HCT116 (cell line): Measurements from ENCODE around the gene BRICD5. TPM values are rescaled to one million over a fixed set of nuclear protein-coding genes. Genes with fewer than 3 reads are reported as not detected.

Experiments
- ATAC-seq: fragments of 200-7000 bp; cut with Tn5 transposase; 2 replicates; pipeline ENCODE4 v1.9.1; 2020; ENCODE audit warnings: mild to moderate bottlenecking, moderate library complexity
- BruUV-seq: library from RNA; stranded (reverse); fragments of 400-500 nt; replicated peaks from 2 replicates; lab custom pipeline; 2021; lab: Mats Ljungman, UMichigan
- CTCF ChIA-PET: fragments of 300-600 bp; sonication (Branson Sonifier 250); formaldehyde crosslinking; loops from one replicate; lab custom pipeline; 2021; ENCODE audit warnings: antibody characterized with exemption; lab: Charles Lee
- POLR2A ChIA-PET: fragments of 300-600, 350-600 bp; sonication (Branson Sonifier 250); formaldehyde crosslinking; loops from one replicate; lab custom pipeline; 2021; ENCODE audit warnings: antibody characterized with exemption; lab: Charles Lee
- RAD21 ChIA-PET, 2 experiments: fragments of 300-600 bp; sonication (Branson Sonifier 250); formaldehyde crosslinking; loops; one replicate each; lab custom pipeline; 2023; ENCODE audit warnings: low total read pairs in 2 of 2; ENCODE audit not compliant: uncharacterized antibody in 2 of 2, unreplicated experiment in 2 of 2, low non-redundant PET in 1 of 2; lab: Charles Lee
- DNase-seq: peaks from one replicate; pipeline ENCODE4 v3.0.0-alpha.2; 2010; ENCODE audit warnings: low read depth, low spot score
- H2AFZ ChIP-seq: fragments of 200-600 bp; shearing (Covaris generic), sonication (generic); 2 replicates; pipeline ENCODE4 v1.6.1; 2017; ENCODE audit warnings: low read depth, mixed run types, mixed read lengths, antibody characterized with exemption, low read length; ENCODE audit not compliant: poor library complexity, severe bottlenecking
- H3K27ac ChIP-seq: 2 replicates; pipeline ENCODE4 v1.5.1; 2012; ENCODE audit warnings: low read depth, low read length
- H3K27me3 ChIP-seq: fragments of 200-600 bp; sonication (generic); 2 replicates; pipeline ENCODE4 v1.6.1; 2016; ENCODE audit warnings: mixed run types, low read length, mixed read lengths; ENCODE audit not compliant: insufficient read depth
- H3K36me3 ChIP-seq, 2 experiments: fragments of 200-500 bp in 1 of 2; fragments of 200-600 bp in 1 of 2; sonication (Bioruptor generic) in 1 of 2; sonication (generic) in 1 of 2; 2 replicates each; pipeline versions ENCODE4 v1.5.1 to v1.6.1; 2014 to 2016; ENCODE audit warnings: low read length in 2 of 2, inconsistent platforms in 1 of 2, mixed read lengths in 1 of 2, mixed run types in 1 of 2; ENCODE audit not compliant: insufficient read depth in 2 of 2, control insufficient read depth in 1 of 2
- H3K4me1 ChIP-seq, 2 experiments: fragments of 200-600 bp in 1 of 2; sonication (generic) in 1 of 2; 2 replicates each; pipeline versions ENCODE4 v1.5.1 to v1.6.1; 2012 to 2017; ENCODE audit warnings: low read length in 2 of 2, inconsistent platforms in 1 of 2, mild to moderate bottlenecking in 1 of 2, mixed read lengths in 1 of 2, mixed run types in 1 of 2, moderate library complexity in 1 of 2; ENCODE audit not compliant: insufficient read depth in 2 of 2, control insufficient read depth in 1 of 2
- H3K4me2 ChIP-seq: fragments of 200-600 bp; sonication (generic); 2 replicates; pipeline ENCODE4 v1.6.1; 2017; ENCODE audit warnings: mixed run types, low read length, mixed read lengths
- H3K4me3 ChIP-seq, 2 experiments: fragments of 200-600 bp in 1 of 2; sonication (generic) in 1 of 2; replicated peaks in 1 of 2; 2 replicates each; pipeline ENCODE4 v1.5.1; 2011 to 2016; ENCODE audit warnings: low read length in 2 of 2, control low read depth in 1 of 2, low read depth in 1 of 2, mild to moderate bottlenecking in 1 of 2, mixed read lengths in 1 of 2, mixed run types in 1 of 2
- H3K79me2 ChIP-seq: fragments of 200-600 bp; sonication (generic); 2 replicates; pipeline ENCODE4 v1.6.1; 2017; ENCODE audit warnings: mild to moderate bottlenecking, mixed run types, low read length, moderate library complexity, mixed read lengths; ENCODE audit not compliant: insufficient read depth
- H3K9ac ChIP-seq: fragments of 200-600 bp; sonication (generic); 2 replicates; pipeline ENCODE4 v1.6.1; 2016; ENCODE audit warnings: low read length, mixed read lengths
- H3K9me2 ChIP-seq: fragments of 200-600 bp; sonication (generic), shearing (Covaris generic); 2 replicates; pipeline ENCODE4 v1.6.1; 2017; ENCODE audit warnings: mixed run types, mild to moderate bottlenecking, moderate library complexity; ENCODE audit not compliant: insufficient read depth
- H3K9me3 ChIP-seq, 2 experiments: fragments of 200-500 bp in 1 of 2; fragments of 200-600 bp in 1 of 2; sonication (Bioruptor generic) in 1 of 2; sonication (generic) in 1 of 2; 2 replicates each; pipeline ENCODE4 v1.6.1; 2014 to 2017; ENCODE audit warnings: low read length in 2 of 2, mixed read lengths in 2 of 2, inconsistent platforms in 1 of 2, low read depth in 1 of 2, mild to moderate bottlenecking in 1 of 2, mixed run types in 1 of 2, moderate library complexity in 1 of 2; ENCODE audit not compliant: control insufficient read depth in 1 of 2, insufficient read depth in 1 of 2
- H4K20me1 ChIP-seq: fragments of 200-600 bp; sonication (generic), shearing (Covaris generic); 2 replicates; pipeline ENCODE4 v1.6.1; 2017; ENCODE audit warnings: mixed run types, mild to moderate bottlenecking, moderate library complexity; ENCODE audit not compliant: insufficient read depth
- EGR1 ChIP-seq: IDR thresholded peaks from 2 replicates; pipeline ENCODE4 v1.6.1; 2012; ENCODE audit warnings: low read depth
- EZH2 ChIP-seq: fragments of 200-600 bp; sonication (generic); IDR thresholded peaks from 2 replicates; pipeline ENCODE4 v1.6.1; 2017; ENCODE audit warnings: antibody characterized with exemption, mixed run types
- EZH2phosphoT487 ChIP-seq: fragments of 200-600 bp; IDR thresholded peaks from 2 replicates; pipeline ENCODE4 v1.6.1; 2018; ENCODE audit warnings: antibody characterized with exemption, borderline replicate concordance
- FOSL1 ChIP-seq: IDR thresholded peaks from 2 replicates; pipeline ENCODE4 v1.6.1; 2012; ENCODE audit warnings: low read depth
- JUND ChIP-seq: IDR thresholded peaks from 2 replicates; pipeline ENCODE4 v1.6.1; 2012
- POLR2A ChIP-seq: IDR thresholded peaks from 2 replicates; pipeline ENCODE4 v1.7.0; 2011; ENCODE audit warnings: borderline replicate concordance; ENCODE audit not compliant: insufficient read depth, insufficient read length; ENCODE audit errors: extremely low read depth
- POLR2AphosphoS5 ChIP-seq: IDR thresholded peaks from 2 replicates; pipeline ENCODE4 v1.6.1; 2011; ENCODE audit warnings: mild to moderate bottlenecking, low read depth, low read length, moderate library complexity
- RAD21 ChIP-seq: IDR thresholded peaks from 2 replicates; pipeline ENCODE4 v1.6.1; 2012; ENCODE audit warnings: low read depth, mild to moderate bottlenecking
- SIN3A ChIP-seq: IDR thresholded peaks from 2 replicates; pipeline ENCODE4 v1.6.1; 2012; ENCODE audit warnings: low read depth
- SP1 ChIP-seq: IDR thresholded peaks from 2 replicates; pipeline ENCODE4 v1.6.1; 2012; ENCODE audit warnings: low read depth
- SRF ChIP-seq: IDR thresholded peaks from 2 replicates; pipeline ENCODE4 v1.6.1; 2012; ENCODE audit warnings: low read depth
- TCF7L2 ChIP-seq: IDR thresholded peaks from 2 replicates; pipeline ENCODE4 v1.7.0; 2011; ENCODE audit warnings: borderline replicate concordance, inconsistent platforms; ENCODE audit not compliant: insufficient read depth, insufficient read length; ENCODE audit errors: extremely low read depth
- YY1 ChIP-seq: IDR thresholded peaks from 2 replicates; pipeline ENCODE4 v1.6.1; 2011; ENCODE audit warnings: low read length, low read depth, moderate library complexity, mild to moderate bottlenecking; ENCODE audit not compliant: insufficient replicate concordance; ENCODE audit errors: extremely low read depth
- ZNF274 ChIP-seq: fragments of 200-500 bp; sonication (Bioruptor generic); IDR thresholded peaks from 2 replicates; pipeline ENCODE4 v1.6.1; 2014; ENCODE audit warnings: mild to moderate bottlenecking, low read depth, low read length, inconsistent platforms
- intact Hi-C: fragments of 100-400 bp; cut with micrococcal nuclease; formaldehyde crosslinking; loops from 2 replicates; pipeline ENCODE4 v1.10.0; 2022
- total RNA-seq: library from RNA; stranded (reverse); gene quantifications from one replicate; pipeline ENCODE4 v1.2.1, GENCODE V29; 2021; ENCODE audit not compliant: unreplicated experiment
- TF ChIP-seq, protein P1 (sequence below): IDR thresholded peaks from 2 replicates; pipeline ENCODE4 v1.6.1; 2012
- TF ChIP-seq, protein P2 (sequence below): IDR thresholded peaks from 2 replicates; pipeline ENCODE4 v1.6.1; 2012
- TF ChIP-seq, protein P3 (sequence below), 3 experiments: fragments of 200-600 bp in 1 of 3; sonication (generic) in 1 of 3; IDR thresholded peaks in 2 of 3; conservative IDR thresholded peaks in 1 of 3; 2 replicates each; pipeline ENCODE4 v1.5.1; 2012 to 2017; ENCODE audit warnings: low read depth in 2 of 3, low read length in 2 of 3, antibody characterized with exemption in 1 of 3, borderline replicate concordance in 1 of 3, control low read depth in 1 of 3, mild to moderate bottlenecking in 1 of 3, mixed read lengths in 1 of 3, mixed run types in 1 of 3, moderate library complexity in 1 of 3; ENCODE audit not compliant: insufficient read depth in 1 of 3
- TF ChIP-seq, protein P4 (sequence below): IDR thresholded peaks from 2 replicates; pipeline ENCODE4 v1.6.1; 2012; ENCODE audit warnings: low read depth
- TF ChIP-seq, protein P5 (sequence below): IDR thresholded peaks from 2 replicates; pipeline ENCODE4 v1.6.1; 2011; ENCODE audit warnings: mild to moderate bottlenecking, low read length, moderate library complexity; ENCODE audit not compliant: insufficient replicate concordance; ENCODE audit errors: extremely low read depth

Gene BRICD5
- total RNA-seq, 1 experiment from 2014 or later = 9.8 TPM

DNA sequence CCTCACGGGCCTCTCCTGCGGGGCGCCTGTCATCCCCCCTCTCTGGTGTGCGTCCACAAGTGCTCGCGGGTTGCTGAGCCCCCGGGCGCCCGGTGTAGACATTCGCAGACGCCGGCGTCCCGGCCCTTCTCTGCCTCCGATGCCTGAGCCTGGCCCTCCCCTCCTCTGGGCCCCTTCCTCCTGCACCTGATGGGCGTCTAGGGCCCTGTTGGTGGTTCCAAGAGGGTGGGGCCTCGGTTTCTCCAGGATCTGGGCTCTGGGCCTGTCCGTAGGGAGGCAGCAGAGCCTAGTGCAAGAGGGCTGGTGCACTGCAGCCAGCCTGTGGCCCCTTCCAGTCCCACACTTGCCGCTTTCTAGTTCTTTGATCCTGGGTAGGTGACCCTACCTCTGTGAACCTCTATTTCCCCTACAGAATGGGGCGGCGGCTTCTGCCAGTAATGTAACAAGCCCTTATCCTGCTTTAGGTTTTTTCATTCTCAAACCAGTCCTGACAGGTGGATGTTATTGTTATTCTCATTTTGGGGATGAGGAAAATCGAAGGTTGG is 13.4 kb upstream of the BRICD5 start:
- RAD21 ChIA-PET = no interaction called here
- H3K9me2 ChIP-seq = no peaks in the 10 kb centered on the region
- peaks cover 0 to 6% of the 10 kb centered on the region in 2 experiments; a peak in 2 of 4 replicates for H3K36me3 ChIP-seq
- POLR2A ChIA-PET = interaction anchor here (1.0 to 3.3 kb wide), 3 partner anchors 27 to 68 kb away, joined by 3 to 8 read pairs (median 5); partner anchors contain the start of genes ECI1 and TRAF7
- TSS peak; percentile 68 for BruUV-seq
- no peaks in the 10 kb centered on the region for H3K27me3 ChIP-seq
- ATAC-seq = peak; percentile 42
- H3K79me2 ChIP-seq = peaks cover 53% of the 10 kb centered on the region
- no peak overlapping the region for H2AFZ ChIP-seq
- H3K9me3 ChIP-seq = no peaks in the 10 kb centered on the region
- H3K4me2 ChIP-seq = peak overlapping the region; percentile 75
- H4K20me1 ChIP-seq = no peaks in the 10 kb centered on the region; the same call in 1 of the 2 replicates
- peak overlapping the region; percentile 97 for H3K27ac ChIP-seq
- intact Hi-C loops = loop anchor here (1.0 to 5.0 kb wide), 2 partner anchors 27 to 72 kb away; partner anchors contain the start of gene ECI1
- peak overlapping the region; percentile 73 to 98 for H3K4me3 ChIP-seq
- CTCF ChIA-PET = no interaction called here
- H3K9ac ChIP-seq = peak overlapping the region; percentile 89
- no peak for DNase-seq
- peaks cover 25 to 30% of the 10 kb centered on the region in 2 experiments for H3K4me1 ChIP-seq
- no peak for TF ChIP-seq YY1
- no peak for TF ChIP-seq SP1
- TF ChIP-seq, protein P1, sequence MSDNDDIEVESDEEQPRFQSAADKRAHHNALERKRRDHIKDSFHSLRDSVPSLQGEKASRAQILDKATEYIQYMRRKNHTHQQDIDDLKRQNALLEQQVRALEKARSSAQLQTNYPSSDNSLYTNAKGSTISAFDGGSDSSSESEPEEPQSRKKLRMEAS = no peak
- TF ChIP-seq, protein P2, sequence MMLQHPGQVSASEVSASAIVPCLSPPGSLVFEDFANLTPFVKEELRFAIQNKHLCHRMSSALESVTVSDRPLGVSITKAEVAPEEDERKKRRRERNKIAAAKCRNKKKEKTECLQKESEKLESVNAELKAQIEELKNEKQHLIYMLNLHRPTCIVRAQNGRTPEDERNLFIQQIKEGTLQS = no peak
- peak; percentile 59 for TF ChIP-seq TCF7L2
- TF ChIP-seq POLR2AphosphoS5 = no peak
- no peak for TF ChIP-seq SIN3A
- no peak for TF ChIP-seq ZNF274
- no peak for TF ChIP-seq JUND
- TF ChIP-seq EGR1 = no peak
- no peak; the same call in 1 of the 2 replicates for TF ChIP-seq RAD21
- TF ChIP-seq FOSL1 = no peak
- TF ChIP-seq, protein P3, sequence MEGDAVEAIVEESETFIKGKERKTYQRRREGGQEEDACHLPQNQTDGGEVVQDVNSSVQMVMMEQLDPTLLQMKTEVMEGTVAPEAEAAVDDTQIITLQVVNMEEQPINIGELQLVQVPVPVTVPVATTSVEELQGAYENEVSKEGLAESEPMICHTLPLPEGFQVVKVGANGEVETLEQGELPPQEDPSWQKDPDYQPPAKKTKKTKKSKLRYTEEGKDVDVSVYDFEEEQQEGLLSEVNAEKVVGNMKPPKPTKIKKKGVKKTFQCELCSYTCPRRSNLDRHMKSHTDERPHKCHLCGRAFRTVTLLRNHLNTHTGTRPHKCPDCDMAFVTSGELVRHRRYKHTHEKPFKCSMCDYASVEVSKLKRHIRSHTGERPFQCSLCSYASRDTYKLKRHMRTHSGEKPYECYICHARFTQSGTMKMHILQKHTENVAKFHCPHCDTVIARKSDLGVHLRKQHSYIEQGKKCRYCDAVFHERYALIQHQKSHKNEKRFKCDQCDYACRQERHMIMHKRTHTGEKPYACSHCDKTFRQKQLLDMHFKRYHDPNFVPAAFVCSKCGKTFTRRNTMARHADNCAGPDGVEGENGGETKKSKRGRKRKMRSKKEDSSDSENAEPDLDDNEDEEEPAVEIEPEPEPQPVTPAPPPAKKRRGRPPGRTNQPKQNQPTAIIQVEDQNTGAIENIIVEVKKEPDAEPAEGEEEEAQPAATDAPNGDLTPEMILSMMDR (IDR thresholded peaks at IDR 0.05 in 2 of 3, conservative IDR thresholded peaks at IDR 0.05 in 1 of 3; ENCODE audit: borderline replicate concordance in 1 of 3, insufficient read depth in 1 of 3, low read depth in 2 of 3, low read length in 2 of 3) = 0 out of 6 replicates have a peak, but pooled peaks of 1 of the 3 experiments have one; percentile 9
- no peak for TF ChIP-seq EZH2phosphoT487
- TF ChIP-seq SRF = no peak
- TF ChIP-seq, protein P4, sequence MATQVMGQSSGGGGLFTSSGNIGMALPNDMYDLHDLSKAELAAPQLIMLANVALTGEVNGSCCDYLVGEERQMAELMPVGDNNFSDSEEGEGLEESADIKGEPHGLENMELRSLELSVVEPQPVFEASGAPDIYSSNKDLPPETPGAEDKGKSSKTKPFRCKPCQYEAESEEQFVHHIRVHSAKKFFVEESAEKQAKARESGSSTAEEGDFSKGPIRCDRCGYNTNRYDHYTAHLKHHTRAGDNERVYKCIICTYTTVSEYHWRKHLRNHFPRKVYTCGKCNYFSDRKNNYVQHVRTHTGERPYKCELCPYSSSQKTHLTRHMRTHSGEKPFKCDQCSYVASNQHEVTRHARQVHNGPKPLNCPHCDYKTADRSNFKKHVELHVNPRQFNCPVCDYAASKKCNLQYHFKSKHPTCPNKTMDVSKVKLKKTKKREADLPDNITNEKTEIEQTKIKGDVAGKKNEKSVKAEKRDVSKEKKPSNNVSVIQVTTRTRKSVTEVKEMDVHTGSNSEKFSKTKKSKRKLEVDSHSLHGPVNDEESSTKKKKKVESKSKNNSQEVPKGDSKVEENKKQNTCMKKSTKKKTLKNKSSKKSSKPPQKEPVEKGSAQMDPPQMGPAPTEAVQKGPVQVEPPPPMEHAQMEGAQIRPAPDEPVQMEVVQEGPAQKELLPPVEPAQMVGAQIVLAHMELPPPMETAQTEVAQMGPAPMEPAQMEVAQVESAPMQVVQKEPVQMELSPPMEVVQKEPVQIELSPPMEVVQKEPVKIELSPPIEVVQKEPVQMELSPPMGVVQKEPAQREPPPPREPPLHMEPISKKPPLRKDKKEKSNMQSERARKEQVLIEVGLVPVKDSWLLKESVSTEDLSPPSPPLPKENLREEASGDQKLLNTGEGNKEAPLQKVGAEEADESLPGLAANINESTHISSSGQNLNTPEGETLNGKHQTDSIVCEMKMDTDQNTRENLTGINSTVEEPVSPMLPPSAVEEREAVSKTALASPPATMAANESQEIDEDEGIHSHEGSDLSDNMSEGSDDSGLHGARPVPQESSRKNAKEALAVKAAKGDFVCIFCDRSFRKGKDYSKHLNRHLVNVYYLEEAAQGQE = no peak
- TF ChIP-seq, protein P5, sequence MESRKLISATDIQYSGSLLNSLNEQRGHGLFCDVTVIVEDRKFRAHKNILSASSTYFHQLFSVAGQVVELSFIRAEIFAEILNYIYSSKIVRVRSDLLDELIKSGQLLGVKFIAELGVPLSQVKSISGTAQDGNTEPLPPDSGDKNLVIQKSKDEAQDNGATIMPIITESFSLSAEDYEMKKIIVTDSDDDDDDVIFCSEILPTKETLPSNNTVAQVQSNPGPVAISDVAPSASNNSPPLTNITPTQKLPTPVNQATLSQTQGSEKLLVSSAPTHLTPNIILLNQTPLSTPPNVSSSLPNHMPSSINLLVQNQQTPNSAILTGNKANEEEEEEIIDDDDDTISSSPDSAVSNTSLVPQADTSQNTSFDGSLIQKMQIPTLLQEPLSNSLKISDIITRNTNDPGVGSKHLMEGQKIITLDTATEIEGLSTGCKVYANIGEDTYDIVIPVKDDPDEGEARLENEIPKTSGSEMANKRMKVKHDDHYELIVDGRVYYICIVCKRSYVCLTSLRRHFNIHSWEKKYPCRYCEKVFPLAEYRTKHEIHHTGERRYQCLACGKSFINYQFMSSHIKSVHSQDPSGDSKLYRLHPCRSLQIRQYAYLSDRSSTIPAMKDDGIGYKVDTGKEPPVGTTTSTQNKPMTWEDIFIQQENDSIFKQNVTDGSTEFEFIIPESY = no peak
- TF ChIP-seq EZH2 = no peak
- TF ChIP-seq POLR2A = no peak
